ENCODE measurements around the gene KSR1. TPM values are rescaled to one million over a fixed set of nuclear protein-coding genes. Genes with fewer than 3 reads are reported as not detected.

Gene KSR1
- total and polyA plus RNA-seq, 9 of the 15 experiments (the other 6 are each of a cell fraction or from before 2014, with no cell fraction given) = 1.4 to 51.7 (median 18.4) TPM

GRCh38 chr17:27518048-27518447 is 61.8 kb downstream of the KSR1 start:
- Histone ChIP-seq H3K9me3 (replicated peaks; ENCODE audit: control insufficient read depth, insufficient read depth, low read depth, low read length) (no peaks in the 10 kb centered on the region), H2AFZ (ENCODE audit: low read depth, low read length) (no peak overlapping the region), H3K79me2 (ENCODE audit: control insufficient read depth, insufficient read depth, low read length) (peaks cover 84% of the 10 kb centered on the region), H3K4me1 (replicated peaks in 1 of 2; ENCODE audit: control insufficient read depth in 2 of 2, insufficient read depth in 2 of 2, low read length in 2 of 2) (peaks cover 11 to 42% of the 10 kb centered on the region in 2 experiments), H3K27me3 (ENCODE audit: control insufficient read depth in 2 of 2, insufficient read depth in 2 of 2, low read length in 2 of 2) (no peaks in the 10 kb centered on the region), H3K9ac (ENCODE audit: insufficient read depth in 1 of 2, low read depth in 2 of 2, low read length in 2 of 2) (no peak overlapping the region), H3K36me3 (ENCODE audit: control insufficient read depth, insufficient read depth, low read length) (no peaks in the 10 kb centered on the region), H3K4me3 (no peak overlapping the region), H3K4me2 (ENCODE audit: insufficient read depth, low read length) (no peak overlapping the region), H3K27ac (ENCODE audit: extremely low read depth, low read depth, low read length) (no peak overlapping the region), H4K20me1 (replicated peaks; ENCODE audit: control insufficient read depth, insufficient read depth, low read length) (peaks cover 6% of the 10 kb centered on the region; the same call in 1 of the 2 replicates), H3K9me1 (ENCODE audit: control insufficient read depth, insufficient read depth, low read length) (no peaks in the 10 kb centered on the region)
- WGBS (ENCODE audit: insufficient coverage, low coverage, missing lambda C conversion rate) = 92% methylated on average over 3 of the region's 3 CpGs
- no TSS peak for BruUV-seq (replicated peaks)
- no peak for FAIRE-seq
- intact Hi-C loops (cut with micrococcal nuclease) = no loop called here
- ChIA-PET POLR2A (interaction anchor here (0.6 to 1.1 kb wide), 3 partner anchors 9 to 22 kb away, joined by 3 to 6 read pairs (median 3); no protein-coding TSS in a partner anchor), CTCF (ENCODE audit: low intra/inter-chr PET ratio) (no interaction called here)
- ATAC-seq = no peak
- in situ Hi-C loops (cut with MboI) = no loop called here
- DNase-seq (ENCODE audit: extremely low read depth in 1 of 4, low spot score in 3 of 4) = no peak
- TF ChIP-seq ZNF121 (CRISPR knock-in tag; conservative IDR thresholded peaks at IDR 0.05) (no peak), PURB (CRISPR knock-in tag; IDR thresholded peaks at IDR 0.05; ENCODE audit: low read depth) (no peak), ZNF133 (CRISPR knock-in tag; IDR thresholded peaks at IDR 0.05) (no peak), MAFF (IDR thresholded peaks at IDR 0.05; ENCODE audit: low read length) (no peak), DMBX1 (CRISPR knock-in tag; IDR thresholded peaks at IDR 0.05; ENCODE audit: borderline replicate concordance) (no peak), ILF3 (IDR thresholded peaks at IDR 0.05; ENCODE audit: borderline replicate concordance) (no peak), ZNF518B (CRISPR knock-in tag; IDR thresholded peaks at IDR 0.05) (no peak), TRIM28 (IDR thresholded peaks at IDR 0.05) (no peak), CBX1 (IDR thresholded peaks at IDR 0.05; ENCODE audit: low read depth) (no peak), YY1 (IDR thresholded peaks at IDR 0.05; ENCODE audit: borderline replicate concordance in 1 of 3, control insufficient read depth in 1 of 3, extremely low read depth in 1 of 3, insufficient read depth in 3 of 3, insufficient read length in 1 of 3, insufficient replicate concordance in 2 of 3, low read depth in 1 of 3, low read length in 2 of 3) (no peak), NCOR1 (IDR thresholded peaks at IDR 0.05) (no peak), BRD9 (IDR thresholded peaks at IDR 0.05; ENCODE audit: low read depth, partially characterized antibody) (no peak), SMARCA4 (IDR thresholded peaks at IDR 0.05) (no peak), STAT5B (CRISPR knock-in tag; IDR thresholded peaks at IDR 0.05) (no peak), ZNF12 (CRISPR knock-in tag; IDR thresholded peaks at IDR 0.05) (no peak), MBD1 (CRISPR knock-in tag; IDR thresholded peaks at IDR 0.05) (no peak), POLR2AphosphoS2 (IDR thresholded peaks at IDR 0.05; ENCODE audit: low read length) (no peak), HBP1 (CRISPR knock-in tag; IDR thresholded peaks at IDR 0.05) (no peak)
